ENCODE data around the gene SCAMP5. TPM values are rescaled to one million over a fixed set of nuclear protein-coding genes. Genes with fewer than 3 reads are reported as not detected.

Gene SCAMP5
- total and polyA plus RNA-seq, 2 of the 4 experiments (the other 2 are of a cell fraction) = 0.36 to 1.6 TPM

- peak overlapping the region; percentile 86 for H2BK120ac ChIP-seq (ENCODE audit: low read depth, low read length)
- peak overlapping the region; percentile 28; the same call in 1 of the 2 replicates for H3K4me2 ChIP-seq (ENCODE audit: low read depth, low read length)
- TF ChIP-seq POLR2A (IDR thresholded peaks at IDR 0.05; ENCODE audit: low read depth, low read length) = no peak
- no peak for TF ChIP-seq RCOR1 (IDR thresholded peaks at IDR 0.05; ENCODE audit: insufficient replicate concordance, low read length)
- no peak for TF ChIP-seq RFX5 (IDR thresholded peaks at IDR 0.05; ENCODE audit: low read depth, low read length)
- peaks cover 10% of the 10 kb centered on the region for H4K20me1 ChIP-seq (ENCODE audit: insufficient read depth, low read length)
- H3K23ac ChIP-seq (ENCODE audit: low read depth, low read length) = peak overlapping the region; percentile 22; the same call in 1 of the 2 replicates
- peak overlapping the region; percentile 74 for H3K27ac ChIP-seq (ENCODE audit: insufficient read depth, low read length)
- H3K27me3 ChIP-seq (ENCODE audit: control insufficient read depth, insufficient read depth, low read length) = no peaks in the 10 kb centered on the region
- no peak for ATAC-seq (ENCODE audit: low read depth)
- H3K56ac ChIP-seq (ENCODE audit: extremely low read depth, insufficient read depth, low read length) = no peak overlapping the region
- H2AK9ac ChIP-seq (replicated peaks; ENCODE audit: low read depth, low read length, poor library complexity) = peak overlapping the region; percentile 85
- H2BK15ac ChIP-seq (ENCODE audit: low read depth, low read length) = peak overlapping the region; percentile 87; the same call in 2 of the 3 replicates
- peak overlapping the region; percentile 9; the same call in 1 of the 2 replicates for H4K5ac ChIP-seq (ENCODE audit: low read depth, low read length)
- no TSS peak for BruUV-seq (replicated peaks)
- peaks cover 2 to 25% of the 10 kb centered on the region in 2 experiments; a peak in 2 of 4 replicates for H3K79me1 ChIP-seq (ENCODE audit: low read depth in 1 of 2, low read length in 2 of 2)
- H2AFZ ChIP-seq (replicated peaks; ENCODE audit: low read length, poor library complexity) = peak overlapping the region; percentile 83
- H3K9ac ChIP-seq (ENCODE audit: low read depth, low read length) = peak overlapping the region; percentile 12; the same call in 1 of the 2 replicates
- H3K4ac ChIP-seq (ENCODE audit: low read depth, low read length) = peak overlapping the region; percentile 94
- intact Hi-C loops (cut with micrococcal nuclease) (no loop called here), dilution Hi-C loops (cut with HindIII; ENCODE audit: low sequenced_read_pairs, unreplicated experiment) (no loop called here), in situ Hi-C loops (cut with MboI; ENCODE audit: low sequenced_read_pairs) (no loop called here)
- ChIA-PET CTCF (interaction anchor here (0.6 to 2.4 kb wide), 10 partner anchors 15 to 175 kb away, joined by 3 to 13 read pairs (median 6); partner anchors contain the start of gene C15orf39), POLR2A (ENCODE audit: unreplicated experiment) (interaction anchor here (1.2 kb wide), 1 partner anchor 159 kb away, joined by 8 read pairs; no protein-coding TSS in a partner anchor)
- peak overlapping the region; percentile 45 to 80 for H4K8ac ChIP-seq (ENCODE audit: low read depth in 2 of 2, low read length in 2 of 2)
- peaks cover 30% of the 10 kb centered on the region for H3K9me1 ChIP-seq (ENCODE audit: insufficient read depth, low read length)
- H3K36me3 ChIP-seq (ENCODE audit: control insufficient read depth, insufficient read depth, low read length) = no peaks in the 10 kb centered on the region; the same call in 1 of the 2 replicates
- WGBS, 2 experiments (ENCODE audit: extremely low coverage in 2 of 2, insufficient read length in 1 of 2) = 90% methylated on average over 2 of the region's 14 CpGs; no CpG with 5 or more reads in 1 of the 2 experiments
- peak overlapping the region; percentile 94 for H2AK5ac ChIP-seq (ENCODE audit: low read depth, low read length)
- peaks cover 28% of the 10 kb centered on the region for H3K4me1 ChIP-seq (ENCODE audit: control insufficient read depth, insufficient read depth, low read length)
- peak overlapping the region; percentile 62 for H2BK5ac ChIP-seq (ENCODE audit: low read depth, low read length, poor library complexity, severe bottlenecking)
- H3K4me3 ChIP-seq (ENCODE audit: insufficient read depth, low read depth, low read length) = no peak overlapping the region
- peak overlapping the region; percentile 31; the same call in 1 of the 2 replicates for H3K14ac ChIP-seq (replicated peaks; ENCODE audit: low read depth, low read length)
- H3K18ac ChIP-seq (ENCODE audit: low read depth, low read length) = peak overlapping the region; percentile 10; the same call in 1 of the 2 replicates
- H3K9me3 ChIP-seq (ENCODE audit: control insufficient read depth, insufficient read depth, low read length) = no peaks in the 10 kb centered on the region
- H4K91ac ChIP-seq (ENCODE audit: insufficient read depth, low read depth, low read length) = peak overlapping the region; percentile 83
- H2BK20ac ChIP-seq (ENCODE audit: low read depth, low read length) = peak overlapping the region; percentile 28
- no peak for DNase-seq
Observed at GRCh38 chr15:75044258-75044878, 49.0 kb downstream of the SCAMP5 start.
